ENCODE results near the gene CYSTM1.

- TF ChIP-seq JUND (IDR thresholded peaks at IDR 0.05; ENCODE audit: low read length) (no peak), TCF12 (IDR thresholded peaks at IDR 0.05; ENCODE audit: low read depth, low read length) (no peak), TBP (IDR thresholded peaks at IDR 0.05; ENCODE audit: low read depth, low read length) (no peak), CTCF (IDR thresholded peaks at IDR 0.05; ENCODE audit: control extremely low read depth in 1 of 3, insufficient read depth in 1 of 3, low read depth in 1 of 3, low read length in 3 of 3) (no peak), SIN3A (conservative IDR thresholded peaks at IDR 0.05 in 1 of 2, IDR thresholded peaks at IDR 0.05 in 1 of 2; ENCODE audit: low read depth in 1 of 2, low read length in 2 of 2) (no peak), YY1 (IDR thresholded peaks at IDR 0.05; ENCODE audit: low read depth, low read length) (no peak), CEBPB (IDR thresholded peaks at IDR 0.05; ENCODE audit: low read depth, low read length) (no peak), POLR2A (IDR thresholded peaks at IDR 0.05; ENCODE audit: control extremely low read depth in 1 of 2, low read depth in 2 of 2, low read length in 2 of 2) (no peak)
- TF ChIP-seq, protein P1, sequence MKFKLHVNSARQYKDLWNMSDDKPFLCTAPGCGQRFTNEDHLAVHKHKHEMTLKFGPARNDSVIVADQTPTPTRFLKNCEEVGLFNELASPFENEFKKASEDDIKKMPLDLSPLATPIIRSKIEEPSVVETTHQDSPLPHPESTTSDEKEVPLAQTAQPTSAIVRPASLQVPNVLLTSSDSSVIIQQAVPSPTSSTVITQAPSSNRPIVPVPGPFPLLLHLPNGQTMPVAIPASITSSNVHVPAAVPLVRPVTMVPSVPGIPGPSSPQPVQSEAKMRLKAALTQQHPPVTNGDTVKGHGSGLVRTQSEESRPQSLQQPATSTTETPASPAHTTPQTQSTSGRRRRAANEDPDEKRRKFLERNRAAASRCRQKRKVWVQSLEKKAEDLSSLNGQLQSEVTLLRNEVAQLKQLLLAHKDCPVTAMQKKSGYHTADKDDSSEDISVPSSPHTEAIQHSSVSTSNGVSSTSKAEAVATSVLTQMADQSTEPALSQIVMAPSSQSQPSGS (IDR thresholded peaks at IDR 0.05; ENCODE audit: low read length), result no peak
These were observed 39.9 kb upstream of the CYSTM1 start for GRCh38 chr5:140135127-140135526.

Data from H1 (cell line).